GM18508 (cell line): ENCODE results near the gene AGAP3.

Source experiments
- ATAC-seq: cut with Tn5 transposase; IDR thresholded peaks from one replicate; pipeline ENCODE4 v1.9.1; 2021; ENCODE audit warnings: moderate number of reproducible peaks; ENCODE audit not compliant: insufficient read depth, unreplicated experiment

The AGAP3 gene

GRCh38 chr7:151148319-151149259, 62.3 kb downstream of the AGAP3 start:
- ATAC-seq, result no peak

GRCh38 chr7:151150388-151150787, 64.1 kb downstream of the AGAP3 start:
- ATAC-seq, result no peak

GRCh38 chr7:151152643-151153513, 66.6 kb downstream of the AGAP3 start:
- ATAC-seq, result no peak

- ATAC-seq, result no peak
Observed at GRCh38 chr7:151157645-151158329, 71.5 kb downstream of the AGAP3 start.

- ATAC-seq, result no peak
Observed at GRCh38 chr7:151161757-151162156, 75.5 kb downstream of the AGAP3 start.

DNA sequence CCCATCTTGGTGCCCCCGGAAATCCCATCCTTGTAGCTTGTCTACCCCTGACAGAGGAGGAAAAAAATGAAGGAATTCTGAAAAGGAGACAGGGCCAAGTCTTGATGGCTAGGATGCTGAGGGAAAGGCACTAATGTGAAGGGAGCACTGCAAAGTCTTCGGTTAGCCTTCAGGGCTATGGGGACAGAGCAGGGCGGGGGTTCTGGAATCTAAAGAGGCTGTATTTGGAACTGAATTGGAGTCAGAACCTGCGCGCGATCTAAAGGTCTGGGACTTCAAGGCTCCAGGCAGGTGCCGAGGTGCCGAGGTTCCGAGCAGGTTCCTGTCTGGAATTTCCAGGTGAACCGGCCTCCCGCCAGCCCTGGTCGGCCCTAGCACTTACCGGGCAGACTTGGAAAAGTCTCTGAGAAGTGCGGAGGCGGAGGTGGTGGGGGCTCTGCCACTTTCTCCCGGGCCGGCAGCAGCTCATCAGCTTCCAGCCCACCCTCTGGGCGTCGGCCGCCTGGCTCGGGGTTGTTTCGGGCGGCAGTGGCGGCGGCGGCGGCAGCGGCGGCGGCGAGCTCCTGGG, 80.4 kb downstream of the AGAP3 start:
- no peak for ATAC-seq

DNA sequence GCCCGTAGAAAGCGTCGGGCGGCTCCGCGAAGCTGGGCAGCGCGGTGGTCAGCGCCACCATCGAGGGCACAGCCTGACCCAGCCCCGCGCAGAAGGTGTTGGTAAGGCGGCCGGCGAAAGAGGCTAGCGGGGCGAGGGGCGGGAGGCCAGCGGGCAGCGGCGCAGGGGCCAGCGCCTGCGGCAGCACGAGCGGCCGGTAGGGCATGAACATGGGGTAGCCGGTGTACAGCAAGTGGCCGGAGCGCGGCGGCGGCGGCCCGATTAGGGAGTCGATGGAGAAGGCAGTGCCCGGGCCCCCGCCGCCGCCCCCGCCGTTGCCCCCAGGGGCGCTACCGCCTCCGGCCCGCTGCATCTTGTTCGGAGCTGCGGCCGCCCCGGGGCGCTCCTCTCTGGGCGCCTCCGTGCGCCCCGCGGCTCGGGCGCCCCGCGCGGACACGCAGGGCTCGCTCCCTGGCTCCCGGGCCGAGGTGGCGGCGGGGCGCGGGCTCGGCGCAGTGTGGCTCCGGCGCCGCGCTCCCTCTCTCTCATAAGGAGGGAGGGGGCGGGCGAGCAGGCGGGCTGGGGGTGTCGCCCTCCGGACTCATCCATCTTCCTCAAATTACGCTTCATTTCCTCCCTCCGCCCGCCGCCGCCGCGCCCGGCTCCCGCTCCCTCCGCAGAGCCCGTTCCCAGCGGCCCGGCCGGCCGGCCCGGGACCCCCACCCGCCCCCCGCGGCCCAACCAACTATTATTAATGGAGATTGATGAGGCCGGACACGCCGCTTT, 81.1 kb downstream of the AGAP3 start, which contains the start of gene GBX1:
Gene GBX1 (minus strand): TSS at position 498 of the 765 bp plus-strand sequence. CDS start 146 bp downstream, at position 352.
- no peak for ATAC-seq

GRCh38 chr7:151168003-151168786, 81.9 kb downstream of the AGAP3 start:
- no peak for ATAC-seq

- no peak for ATAC-seq
Observed at GRCh38 chr7:151168787-151169162, 82.5 kb downstream of the AGAP3 start.

GRCh38 chr7:151172273-151173141, 86.2 kb downstream of the AGAP3 start:
- ATAC-seq, result no peak

- ATAC-seq, result no peak
Observed at GRCh38 chr7:151173386-151174245, 87.3 kb downstream of the AGAP3 start.

DNA sequence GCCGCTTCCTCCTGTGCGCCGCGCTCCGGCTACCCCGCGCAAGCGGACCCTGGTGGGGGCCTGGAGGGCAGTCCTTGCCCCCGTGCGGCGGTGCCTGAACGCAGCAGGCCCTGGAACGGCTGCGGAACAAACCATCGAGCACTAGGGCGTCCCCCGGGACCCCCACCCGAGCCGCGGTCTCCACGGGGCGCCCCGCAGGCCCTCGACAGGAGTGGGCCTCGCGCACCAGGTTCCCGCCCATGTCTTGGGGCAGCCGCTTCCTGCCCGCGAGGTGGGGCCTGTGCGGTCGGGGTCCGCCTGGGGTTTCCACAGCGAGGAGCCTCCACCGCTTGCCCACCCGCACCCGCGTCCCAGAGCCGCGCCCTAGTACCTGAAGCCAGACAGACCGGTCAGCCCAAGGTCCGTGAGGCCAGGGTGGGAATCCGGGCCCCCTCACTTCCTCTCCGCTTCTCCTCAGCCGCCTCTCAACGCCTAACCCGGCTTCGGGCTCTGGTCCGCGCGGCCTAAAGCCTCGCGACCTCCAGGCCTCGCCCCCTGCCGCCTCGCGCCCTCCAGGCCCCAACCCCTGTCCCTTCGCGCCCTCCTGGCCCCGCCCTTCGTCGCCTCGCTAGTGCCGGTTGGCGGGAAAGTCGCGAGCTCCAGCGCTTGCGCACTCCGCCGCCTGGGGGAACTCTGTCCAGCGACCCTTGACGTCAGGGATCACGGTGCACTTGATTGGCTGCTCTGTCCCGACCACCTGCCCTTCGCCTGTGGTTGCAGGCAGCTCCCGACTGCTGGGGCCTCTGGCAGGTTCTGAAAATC, 88.2 kb downstream of the AGAP3 start:
- ATAC-seq, result no peak

DNA sequence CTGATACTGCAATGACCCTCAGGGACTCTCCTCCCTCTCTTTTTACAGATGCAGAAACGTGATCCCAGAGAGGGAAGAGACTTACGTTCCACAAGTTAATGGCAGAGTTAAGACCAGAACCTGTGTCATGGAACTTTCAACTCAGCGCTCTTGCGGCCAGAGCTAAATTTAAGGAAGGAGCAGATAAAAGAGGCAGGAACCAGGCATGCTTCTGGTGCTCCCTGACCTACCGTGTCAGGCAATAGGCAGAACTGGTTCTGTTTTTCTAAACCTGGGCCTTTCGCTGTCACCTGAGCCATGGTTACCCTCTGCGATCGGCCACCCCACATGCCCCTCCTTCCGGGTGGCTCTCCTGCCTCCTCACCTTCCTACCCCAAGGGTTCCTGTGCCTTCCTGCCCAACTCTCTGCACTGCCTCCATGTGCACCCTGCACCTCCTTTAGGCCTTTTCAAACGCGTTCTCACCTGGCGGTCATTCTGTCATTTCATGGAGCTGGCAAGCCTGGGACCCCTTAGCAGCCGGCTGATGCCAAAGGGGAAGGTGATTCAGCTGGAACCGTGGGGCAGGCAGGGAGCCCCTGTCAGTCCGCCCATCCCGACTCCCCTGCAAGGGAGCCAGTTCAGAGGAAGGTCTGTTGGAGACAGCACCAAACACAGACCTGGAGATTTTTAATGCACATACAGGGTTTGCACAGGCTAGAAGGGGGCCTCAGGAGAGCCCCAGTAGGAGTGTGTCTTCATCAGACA, 88.9 kb downstream of the AGAP3 start:
- ATAC-seq, result no peak

DNA sequence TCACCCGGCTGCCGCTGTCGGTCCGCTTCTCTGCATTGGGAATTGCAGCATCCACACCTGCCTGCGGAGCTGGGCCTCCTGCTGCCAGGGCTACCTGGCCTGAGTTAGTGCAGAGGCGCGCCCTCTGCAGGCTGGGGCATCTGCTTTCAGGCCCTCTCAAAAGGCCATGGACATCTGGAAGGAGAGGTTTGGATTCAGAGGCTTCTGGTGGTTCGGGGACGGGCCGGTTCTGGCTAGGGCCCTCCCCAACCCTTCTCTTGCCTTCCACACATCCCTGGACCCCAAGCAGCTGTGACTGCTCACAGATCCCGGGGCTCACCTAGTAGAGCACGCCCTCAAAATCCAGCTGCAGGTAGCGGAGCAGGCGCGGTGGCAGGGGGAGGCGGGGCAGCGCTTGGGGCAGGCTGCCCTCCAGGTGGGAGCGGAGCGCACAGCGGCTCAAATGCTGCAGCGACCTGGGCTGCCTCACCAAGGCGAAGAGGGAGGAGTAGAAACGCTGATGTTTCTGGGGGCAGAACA, 89.6 kb downstream of the AGAP3 start:
- ATAC-seq, result no peak

DNA sequence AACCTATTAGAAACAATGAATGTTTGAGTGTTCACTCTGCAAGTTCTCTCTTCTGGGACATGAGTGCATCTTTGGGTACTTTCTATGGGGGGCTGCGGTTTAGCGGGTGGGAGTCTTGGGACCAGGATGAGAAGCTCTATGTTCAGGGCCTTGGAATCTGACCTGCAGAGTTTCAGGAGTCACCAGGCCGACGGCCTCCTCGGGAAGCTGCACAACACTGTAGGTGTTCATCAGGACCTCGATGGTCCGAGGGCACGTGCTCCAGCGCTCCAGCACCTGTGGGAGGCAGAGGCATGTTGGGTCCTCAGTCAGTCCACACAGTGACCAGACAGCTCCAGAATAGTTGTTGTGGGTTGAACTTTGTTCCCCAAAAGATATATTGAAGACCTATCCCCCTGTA, 90.1 kb downstream of the AGAP3 start:
- ATAC-seq, result no peak
